CD14-positive monocyte (primary cell): ENCODE results near the gene GOLPH3. TPM values are rescaled to one million over a fixed set of nuclear protein-coding genes. Genes with fewer than 3 reads are reported as not detected.

Experiments
- DNase-seq, 3 donors: peaks; one replicate each; pipeline ENCODE4 v3.0.0-alpha.2; 2011 to 2022
- H2AFZ ChIP-seq: 2 replicates; pipeline ENCODE4 v1.6.0; 2012; ENCODE audit warnings: mild to moderate bottlenecking, low read depth, low read length, inconsistent platforms; ENCODE audit not compliant: insufficient read depth, poor library complexity, severe bottlenecking
- H3K27ac ChIP-seq, 2 donors: 1 replicate in 1 of 2; 2 replicates in 1 of 2; pipeline ENCODE4 v1.5.1; 2012 to 2013; ENCODE audit warnings: low read length in 2 of 2, control low read depth in 1 of 2, inconsistent platforms in 1 of 2, low read depth in 1 of 2, mild to moderate bottlenecking in 1 of 2
- H3K27me3 ChIP-seq, 2 donors: one replicate each; pipeline versions ENCODE4 v1.6.0 to v1.6.1; 2011 to 2013; ENCODE audit warnings: low read length in 2 of 2; ENCODE audit not compliant: control insufficient read depth in 2 of 2, insufficient read depth in 2 of 2
- H3K36me3 ChIP-seq, 2 donors: replicated peaks in 1 of 2; 1 replicate in 1 of 2; 2 replicates in 1 of 2; pipeline versions ENCODE4 v1.5.1 to v1.6.1; 2012 to 2013; ENCODE audit warnings: low read length in 2 of 2, control low read depth in 1 of 2, inconsistent platforms in 1 of 2, mild to moderate bottlenecking in 1 of 2; ENCODE audit not compliant: insufficient read depth in 2 of 2, control insufficient read depth in 1 of 2
- H3K4me1 ChIP-seq, 2 donors: 1 replicate in 1 of 2; 2 replicates in 1 of 2; pipeline versions ENCODE4 v1.5.1 to v1.6.1; 2012 to 2013; ENCODE audit warnings: low read length in 2 of 2, control low read depth in 1 of 2, inconsistent platforms in 1 of 2, mild to moderate bottlenecking in 1 of 2, moderate library complexity in 1 of 2; ENCODE audit not compliant: insufficient read depth in 2 of 2, control insufficient read depth in 1 of 2
- H3K4me2 ChIP-seq: replicated peaks from 2 replicates; pipeline ENCODE3; 2012; ENCODE audit warnings: low read length, moderate library complexity, mild to moderate bottlenecking; ENCODE audit not compliant: poor library complexity, severe bottlenecking; ENCODE audit errors: extremely low read depth
- H3K4me3 ChIP-seq, 3 experiments: fragments of 200-600 bp in 1 of 3; sonication (generic) in 1 of 3; replicated peaks in 1 of 3; 1 replicate in 2 of 3; 2 replicates in 1 of 3; pipeline ENCODE4 v1.5.1; 2011 to 2013; ENCODE audit warnings: low read length in 3 of 3, mild to moderate bottlenecking in 3 of 3, control low read depth in 2 of 3, low read depth in 2 of 3, inconsistent platforms in 1 of 3, moderate library complexity in 1 of 3
- H3K79me2 ChIP-seq: 2 replicates; pipeline ENCODE4 v1.6.0; 2012; ENCODE audit warnings: mild to moderate bottlenecking, control low read depth, inconsistent platforms, low read length, moderate library complexity; ENCODE audit not compliant: insufficient read depth
- H3K9ac ChIP-seq: 2 replicates; pipeline ENCODE4 v1.6.0; 2017; ENCODE audit warnings: low read length, mild to moderate bottlenecking; ENCODE audit not compliant: insufficient read depth, poor library complexity, severe bottlenecking
- H3K9me3 ChIP-seq, 2 donors: replicated peaks in 1 of 2; 1 replicate in 1 of 2; 2 replicates in 1 of 2; pipeline versions ENCODE4 v1.5.1 to v1.6.1; 2012 to 2013; ENCODE audit warnings: low read length in 2 of 2, control low read depth in 1 of 2; ENCODE audit not compliant: control insufficient read depth in 1 of 2, insufficient read depth in 1 of 2
- H4K20me1 ChIP-seq: 2 replicates; pipeline ENCODE4 v1.6.0; 2012; ENCODE audit warnings: mild to moderate bottlenecking, low read length, control low read depth, moderate library complexity; ENCODE audit not compliant: insufficient read depth
- H3K27ac Mint-ChIP-seq, 7 donors: one replicate each; pipeline ENCODE4 v1.8.0; 2020; ENCODE audit warnings: mild to moderate bottlenecking in 7 of 7, mixed read lengths in 7 of 7, moderate library complexity in 6 of 7, inconsistent platforms in 2 of 7
- H3K27me3 Mint-ChIP-seq, 3 donors: one replicate each; pipeline ENCODE4 v1.8.0; 2021 to 2022; ENCODE audit warnings: low read depth in 3 of 3, mild to moderate bottlenecking in 3 of 3, mixed read lengths in 3 of 3, moderate library complexity in 3 of 3, inconsistent platforms in 1 of 3
- H3K36me3 Mint-ChIP-seq, 2 donors: one replicate each; pipeline ENCODE4 v1.8.0; 2020; ENCODE audit warnings: mixed read lengths in 2 of 2, inconsistent platforms in 1 of 2, mild to moderate bottlenecking in 1 of 2
- H3K4me1 Mint-ChIP-seq: one replicate; pipeline ENCODE4 v1.8.0; 2020; ENCODE audit warnings: mild to moderate bottlenecking, mixed read lengths
- H3K4me3 Mint-ChIP-seq, 2 donors: one replicate each; pipeline ENCODE4 v1.8.0; 2020; ENCODE audit warnings: mild to moderate bottlenecking in 2 of 2, mixed read lengths in 2 of 2, moderate library complexity in 1 of 2
- H3K9me3 Mint-ChIP-seq, 7 donors: one replicate each; pipeline ENCODE4 v1.8.0; 2020 to 2022; ENCODE audit warnings: mixed read lengths in 7 of 7, mild to moderate bottlenecking in 6 of 7, moderate library complexity in 6 of 7, inconsistent platforms in 2 of 7
- CTCF ChIP-seq: fragments of 200-600 bp; IDR thresholded peaks from one replicate; pipeline ENCODE4 v1.8.0; 2022; ENCODE audit warnings: antibody characterized with exemption, mild to moderate bottlenecking
- WGBS: methylation state at CpG from one replicate; pipeline ENCODE4 v1.1.5; 2013; ENCODE audit warnings: missing lambda C conversion rate; ENCODE audit not compliant: insufficient coverage; 5-methylcytosine and 5-hydroxymethylcytosine counted together
- intact Hi-C, 2 donors: fragments of 100-400 bp; cut with micrococcal nuclease; formaldehyde crosslinking; loops; one replicate each; pipeline versions ENCODE4 v1.15.0 to v1.15.1; 2023
- polyA plus RNA-seq, 3 donors: library from polyadenylated mRNA; depleted of rRNA in 1 of 3; unstranded in 2 of 3; stranded (reverse) in 1 of 3; fragments of 300-500 nt in 2 of 3; fragments of >200 nt in 1 of 3; fragmentation: Illumina TruSeq in 2 of 3; gene quantifications; 1 replicate in 2 of 3; 2 replicates in 1 of 3; pipeline ENCODE4 v1.2.3, GENCODE V29; 2012 to 2021

Gene GOLPH3
- polyA plus RNA-seq, 3 donors = 25.1 to 108 (median 105) TPM

- peaks cover 17% of the 10 kb centered on the region for H3K4me1 Mint-ChIP-seq
- no peak for DNase-seq
- H3K4me3 ChIP-seq = no peak overlapping the region
- intact Hi-C loops = no loop called here
- H3K4me2 ChIP-seq = no peak overlapping the region
- no peaks in the 10 kb centered on the region for H3K36me3 Mint-ChIP-seq
- H3K9me3 Mint-ChIP-seq = peaks cover 0 to 10% (median 3%) of the 10 kb centered on the region in 7 donors
- no peaks in the 10 kb centered on the region for H3K9me3 ChIP-seq
- peaks cover 0 to 3% (median 0%) of the 10 kb centered on the region in 3 donors for H3K27me3 Mint-ChIP-seq
- no peak overlapping the region for H3K4me3 Mint-ChIP-seq
- H3K27ac ChIP-seq = no peak overlapping the region
- no peaks in the 10 kb centered on the region for H4K20me1 ChIP-seq
- 3% methylated on average over 3 of the region's 5 CpGs for WGBS
- H3K4me1 ChIP-seq = peaks cover 12% of the 10 kb centered on the region in 2 donors
- H3K27ac Mint-ChIP-seq = no peak overlapping the region
- no peaks in the 10 kb centered on the region for H3K27me3 ChIP-seq
- no peaks in the 10 kb centered on the region for H3K36me3 ChIP-seq
- no peak for TF ChIP-seq CTCF
- H2AFZ ChIP-seq = peak overlapping the region; percentile 30
- no peaks in the 10 kb centered on the region for H3K79me2 ChIP-seq
- H3K9ac ChIP-seq = no peak overlapping the region
These were observed 16.0 kb upstream of the GOLPH3 start for GRCh38 chr5:32190095-32190494.

GRCh38 chr5:32187675-32188074 is 13.6 kb upstream of the GOLPH3 start:
- H3K9me3 ChIP-seq = no peaks in the 10 kb centered on the region
- intact Hi-C loops = no loop called here
- H3K9ac ChIP-seq = no peak overlapping the region
- Mint-ChIP-seq H3K27ac (no peak overlapping the region), H3K9me3 (peaks cover 0 to 10% (median 3%) of the 10 kb centered on the region in 7 donors), H3K4me3 (no peak overlapping the region), H3K36me3 (no peaks in the 10 kb centered on the region), H3K27me3 (peaks cover 0 to 3% (median 0%) of the 10 kb centered on the region in 3 donors), H3K4me1 (peaks cover 12% of the 10 kb centered on the region)
- no peak overlapping the region for H3K27ac ChIP-seq
- H4K20me1 ChIP-seq = no peaks in the 10 kb centered on the region
- no peaks in the 10 kb centered on the region for H3K27me3 ChIP-seq
- no peaks in the 10 kb centered on the region for H3K79me2 ChIP-seq
- no peak overlapping the region for H3K4me2 ChIP-seq
- H3K4me3 ChIP-seq = no peak overlapping the region
- no peak for TF ChIP-seq CTCF
- no peak for DNase-seq
- H2AFZ ChIP-seq = no peak overlapping the region
- H3K36me3 ChIP-seq = no peaks in the 10 kb centered on the region
- peaks cover 2 to 4% of the 10 kb centered on the region in 2 donors for H3K4me1 ChIP-seq
